Erythroblast (primary cell): ENCODE measurements around the gene RASSF5.

Experiments
- DNase-seq, 2 experiments: peaks; one replicate each; lab custom pipeline; 2025; lab: John Stamatoyannopoulos, UW
- GATA1 ChIP-seq: IDR thresholded peaks from 2 replicates; pipeline ENCODE4 v1.6.1; 2011; ENCODE audit warnings: low read depth, mild to moderate bottlenecking, control low read depth, low read length, moderate library complexity
- POLR2A ChIP-seq: IDR thresholded peaks from 2 replicates; pipeline ENCODE4 v1.6.1; 2011; ENCODE audit warnings: mild to moderate bottlenecking, low read length

The RASSF5 gene, protein sequence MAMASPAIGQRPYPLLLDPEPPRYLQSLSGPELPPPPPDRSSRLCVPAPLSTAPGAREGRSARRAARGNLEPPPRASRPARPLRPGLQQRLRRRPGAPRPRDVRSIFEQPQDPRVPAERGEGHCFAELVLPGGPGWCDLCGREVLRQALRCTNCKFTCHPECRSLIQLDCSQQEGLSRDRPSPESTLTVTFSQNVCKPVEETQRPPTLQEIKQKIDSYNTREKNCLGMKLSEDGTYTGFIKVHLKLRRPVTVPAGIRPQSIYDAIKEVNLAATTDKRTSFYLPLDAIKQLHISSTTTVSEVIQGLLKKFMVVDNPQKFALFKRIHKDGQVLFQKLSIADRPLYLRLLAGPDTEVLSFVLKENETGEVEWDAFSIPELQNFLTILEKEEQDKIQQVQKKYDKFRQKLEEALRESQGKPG

DNA sequence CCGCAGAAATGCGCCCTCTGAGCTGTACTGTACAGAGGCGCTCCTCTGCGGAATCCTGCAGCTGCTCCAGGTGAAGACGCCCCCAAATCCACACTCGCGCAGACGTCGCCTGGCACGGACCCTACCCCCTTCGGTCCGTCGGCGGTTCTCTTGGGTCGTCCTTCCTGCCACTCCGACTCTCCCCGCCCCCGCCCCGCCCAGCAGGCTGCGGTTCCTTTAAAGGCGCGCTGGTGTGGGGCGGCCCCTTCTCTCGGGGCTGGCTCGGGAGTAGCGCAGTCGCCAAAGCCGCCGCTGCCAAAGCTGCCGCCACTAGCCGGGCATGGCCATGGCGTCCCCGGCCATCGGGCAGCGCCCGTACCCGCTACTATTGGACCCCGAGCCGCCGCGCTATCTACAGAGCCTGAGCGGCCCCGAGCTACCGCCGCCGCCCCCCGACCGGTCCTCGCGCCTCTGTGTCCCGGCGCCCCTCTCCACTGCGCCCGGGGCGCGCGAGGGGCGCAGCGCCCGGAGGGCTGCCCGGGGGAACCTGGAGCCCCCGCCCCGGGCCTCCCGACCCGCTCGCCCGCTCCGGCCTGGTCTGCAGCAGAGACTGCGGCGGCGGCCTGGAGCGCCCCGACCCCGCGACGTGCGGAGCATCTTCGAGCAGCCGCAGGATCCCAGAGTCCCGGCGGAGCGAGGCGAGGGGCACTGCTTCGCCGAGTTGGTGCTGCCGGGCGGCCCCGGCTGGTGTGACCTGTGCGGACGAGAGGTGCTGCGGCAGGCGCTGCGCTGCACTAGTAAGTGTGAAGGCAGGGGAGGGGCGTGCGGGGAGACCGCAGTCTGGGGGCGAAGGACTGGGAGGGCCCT, at the start of gene RASSF5:
Gene RASSF5, plus strand, starts transcription at position 248 of the 846 bp plus-strand sequence. Its CDS starts 72 bp downstream, at position 320.
- TF ChIP-seq GATA1 (no peak), POLR2A (peak; percentile 39)
- DNase-seq, result peak; percentile 44 to 46

DNA sequence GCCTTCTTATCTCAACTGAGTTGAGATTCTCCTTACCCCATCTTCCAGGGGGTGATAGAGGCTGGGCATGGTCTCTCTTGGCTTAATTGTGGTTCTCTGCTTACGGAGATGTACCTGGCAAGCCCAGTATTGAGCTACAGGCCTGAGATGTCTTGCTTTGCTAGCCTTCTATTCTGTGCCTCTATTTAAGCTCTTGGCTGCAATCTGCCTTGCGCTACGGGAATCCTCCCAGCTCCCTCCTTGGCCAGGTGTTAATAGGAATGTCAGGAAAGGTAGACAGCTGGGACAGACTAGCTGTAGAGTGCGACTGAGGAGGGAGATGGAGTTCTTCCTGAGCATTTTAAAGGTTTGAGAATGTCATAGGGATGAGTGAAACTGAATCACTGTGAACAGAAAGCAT, 47.6 kb upstream of the RASSF5 start:
- DNase-seq, result no peak
- no peak for TF ChIP-seq POLR2A
- TF ChIP-seq GATA1, result no peak

DNA sequence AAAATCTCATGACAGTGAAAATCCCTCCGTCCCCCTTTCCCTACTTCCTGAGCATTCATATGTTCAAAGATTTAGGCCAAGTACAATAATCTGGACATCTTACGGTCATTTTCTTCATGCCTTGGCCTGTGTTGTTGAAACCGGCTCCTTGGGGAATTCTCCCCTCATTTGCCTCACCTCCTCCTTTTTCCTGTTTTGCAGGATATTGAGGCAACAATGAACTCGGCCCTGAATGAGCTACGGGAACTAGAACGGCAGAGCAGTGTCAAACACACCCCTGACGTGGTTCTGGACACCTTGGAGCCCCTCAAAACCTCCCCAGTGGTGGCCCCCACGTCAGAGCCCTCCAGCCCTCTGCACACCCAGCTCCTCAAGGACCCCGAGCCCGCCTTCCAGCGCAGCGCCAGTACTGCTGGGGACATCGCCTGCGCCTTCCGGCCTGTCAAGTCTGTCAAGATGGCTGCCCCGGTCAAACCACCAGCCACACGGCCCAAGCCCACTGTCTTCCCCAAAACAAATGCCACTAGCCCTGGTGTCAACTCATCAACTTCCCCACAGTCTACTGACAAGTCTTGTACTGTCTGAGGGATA, 46.4 kb upstream of the RASSF5 start:
- TF ChIP-seq POLR2A (no peak), GATA1 (no peak)
- DNase-seq, result no peak

DNA sequence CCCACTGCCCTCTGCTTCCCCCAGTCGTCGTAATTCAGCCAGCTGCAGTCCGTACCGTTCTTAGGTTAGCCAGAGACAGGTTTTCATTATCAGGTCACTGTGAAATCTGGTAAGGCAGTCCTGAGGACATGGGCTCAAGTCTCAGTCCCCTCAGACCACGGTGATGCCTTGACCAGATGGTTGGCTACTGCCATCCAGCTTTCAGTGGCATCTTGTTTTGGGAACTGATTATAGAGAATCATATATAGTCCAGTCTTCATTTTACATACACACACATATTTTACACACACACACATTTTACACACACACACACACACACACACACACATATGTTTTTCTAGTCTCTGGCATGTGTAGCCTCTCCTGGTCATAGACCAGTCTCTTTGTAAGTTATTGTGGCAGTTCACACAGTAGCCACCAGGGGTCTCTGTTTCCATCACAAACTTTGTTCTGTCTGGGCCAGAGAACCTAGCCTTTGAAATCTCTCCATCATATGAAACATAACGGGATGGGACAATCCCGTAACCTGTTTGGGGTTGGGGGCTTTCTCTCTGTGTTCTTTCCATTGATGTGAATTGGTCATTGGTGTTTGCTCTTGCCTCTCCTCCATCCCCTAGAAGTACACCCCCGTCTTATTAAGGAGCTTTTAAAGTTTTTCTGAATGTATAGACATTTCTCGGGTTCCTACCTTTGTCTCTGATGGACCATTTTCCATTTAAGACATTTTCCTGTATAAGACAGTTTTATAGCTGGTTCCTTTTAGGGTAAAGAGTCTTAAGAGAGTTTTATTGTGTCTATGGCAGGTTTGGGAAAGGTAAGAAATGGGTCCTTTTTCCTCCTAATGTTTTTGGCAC, 45.5 kb upstream of the RASSF5 start:
- peak; percentile 58 to 78 for DNase-seq
- TF ChIP-seq POLR2A (no peak), GATA1 (no peak)

DNA sequence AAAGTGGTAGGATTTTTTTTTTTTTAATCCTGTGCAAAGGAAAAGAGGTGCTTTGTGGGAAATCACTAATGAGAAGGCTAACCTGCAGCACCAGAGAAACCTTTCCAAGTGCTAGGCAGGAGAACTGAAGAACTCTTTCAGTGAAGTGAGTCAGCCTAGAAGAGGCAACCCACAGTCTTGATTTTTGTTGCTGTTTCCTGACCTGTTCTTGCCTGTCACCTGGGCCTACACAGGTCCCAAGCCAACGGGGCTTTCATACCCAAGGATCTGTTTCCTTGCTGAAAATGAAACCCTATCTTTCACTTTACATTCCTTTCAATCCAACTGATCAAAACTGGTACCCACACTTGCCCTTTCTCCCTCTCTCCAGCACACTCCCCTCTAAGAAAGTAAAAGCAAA, 44.2 kb upstream of the RASSF5 start:
- DNase-seq, result no peak
- no peak for TF ChIP-seq GATA1
- TF ChIP-seq POLR2A, result no peak

DNA sequence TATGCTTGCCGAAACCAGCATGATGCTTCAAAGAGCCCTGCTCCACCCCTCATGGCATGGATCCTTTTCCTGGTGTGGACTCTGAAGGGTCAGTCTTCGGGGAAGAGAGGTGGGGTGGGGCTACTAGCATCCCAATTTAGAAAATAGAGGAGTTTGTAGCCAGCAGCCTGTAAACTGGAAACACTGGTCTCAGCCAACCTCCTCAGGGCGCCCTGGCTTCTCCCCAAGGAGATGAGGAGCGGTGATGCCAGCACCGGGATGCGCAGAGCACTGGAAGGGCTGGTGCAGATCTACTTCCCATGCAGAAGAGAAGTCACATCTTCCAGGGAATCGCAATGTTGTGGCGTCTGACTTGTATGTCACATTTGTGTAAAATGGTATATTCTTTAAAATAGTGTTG, 43.4 kb upstream of the RASSF5 start:
- TF ChIP-seq POLR2A (no peak), GATA1 (no peak)
- DNase-seq, result no peak

DNA sequence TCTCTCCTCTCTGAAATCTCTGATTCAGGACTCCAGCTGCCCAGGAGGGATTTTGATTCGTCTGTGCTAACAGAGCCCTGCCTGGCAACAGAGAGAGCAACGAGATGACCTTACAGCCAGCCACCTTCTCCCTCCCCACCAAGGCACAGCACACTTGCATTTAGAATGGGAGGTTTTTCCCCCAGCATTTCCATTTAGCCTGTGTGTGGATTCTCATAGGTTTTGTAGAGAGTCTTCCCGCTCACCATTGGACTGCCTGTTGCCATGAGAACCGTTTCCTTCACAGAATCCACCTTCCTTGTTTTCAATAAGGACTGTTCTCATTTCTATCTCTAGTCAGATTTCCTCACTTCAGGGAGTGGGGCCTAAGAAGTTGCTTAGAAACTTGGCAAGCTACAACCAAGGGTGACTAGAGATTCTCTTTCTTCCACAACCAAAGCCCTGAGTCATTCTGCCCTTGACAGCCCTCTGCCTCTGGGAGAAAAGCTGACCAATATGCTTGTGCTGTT, 42.8 kb upstream of the RASSF5 start:
- no peak for TF ChIP-seq GATA1
- TF ChIP-seq POLR2A, result no peak
- peak; percentile 49 to 78 for DNase-seq

DNA sequence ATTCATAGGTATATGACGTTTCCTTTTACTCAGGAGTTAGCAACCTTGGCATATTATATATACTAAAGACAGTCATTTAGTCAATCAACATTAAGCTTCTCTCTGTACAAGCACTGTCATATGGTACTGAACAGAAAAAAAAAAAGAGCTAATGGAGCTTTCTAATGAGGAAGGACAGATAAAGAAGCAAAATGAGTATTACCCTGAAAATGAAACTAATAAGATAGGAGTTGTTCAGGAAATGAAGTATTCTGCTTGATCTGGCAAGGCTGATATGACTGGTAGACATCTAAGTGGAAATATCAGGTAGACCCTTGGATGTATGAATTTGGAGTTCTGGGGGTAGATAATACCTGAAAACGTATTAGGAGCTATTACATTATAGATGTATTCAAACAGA, 41.4 kb upstream of the RASSF5 start:
- no peak for DNase-seq
- TF ChIP-seq POLR2A (no peak), GATA1 (no peak)

DNA sequence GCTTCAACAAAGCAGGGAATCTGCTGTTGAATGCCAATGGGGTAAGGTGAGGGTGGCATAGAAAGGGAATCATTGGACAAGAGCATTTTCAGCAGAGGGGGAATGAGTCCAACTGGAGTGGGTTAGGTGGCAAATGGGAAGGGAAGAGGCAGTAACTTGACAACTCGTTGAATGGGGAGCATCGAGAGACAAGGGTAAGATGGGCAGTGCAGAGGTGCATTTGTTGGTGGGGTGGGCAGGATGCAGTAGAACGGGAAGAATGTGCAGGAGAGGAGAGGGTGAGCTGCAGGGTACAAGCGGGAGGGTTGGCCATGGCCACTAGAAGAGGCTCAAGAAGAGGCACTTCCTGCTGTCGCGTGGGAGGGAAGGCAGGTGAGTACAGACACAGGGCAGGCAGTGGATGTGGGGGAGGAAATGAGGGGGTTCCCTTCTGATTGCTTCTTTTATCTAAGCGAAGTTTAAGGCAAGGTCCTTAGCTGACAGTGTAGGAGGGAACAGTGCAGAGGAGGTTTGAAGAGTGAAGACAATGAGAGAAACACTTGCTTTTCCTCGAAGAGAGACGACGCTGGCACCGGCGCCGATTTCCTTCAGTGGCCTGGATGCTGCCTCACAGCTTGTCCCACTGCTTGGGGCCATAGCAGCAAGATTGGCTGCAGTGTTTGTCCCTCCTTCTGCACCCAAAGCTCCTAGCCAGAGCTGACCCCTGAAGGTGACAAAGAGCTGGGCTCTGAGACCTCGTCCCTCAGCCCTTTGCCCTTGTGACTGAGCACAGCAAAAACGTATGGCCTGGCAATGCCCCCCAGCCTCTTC, 40.3 kb upstream of the RASSF5 start:
- DNase-seq, result no peak
- TF ChIP-seq POLR2A, result no peak
- no peak for TF ChIP-seq GATA1

DNA sequence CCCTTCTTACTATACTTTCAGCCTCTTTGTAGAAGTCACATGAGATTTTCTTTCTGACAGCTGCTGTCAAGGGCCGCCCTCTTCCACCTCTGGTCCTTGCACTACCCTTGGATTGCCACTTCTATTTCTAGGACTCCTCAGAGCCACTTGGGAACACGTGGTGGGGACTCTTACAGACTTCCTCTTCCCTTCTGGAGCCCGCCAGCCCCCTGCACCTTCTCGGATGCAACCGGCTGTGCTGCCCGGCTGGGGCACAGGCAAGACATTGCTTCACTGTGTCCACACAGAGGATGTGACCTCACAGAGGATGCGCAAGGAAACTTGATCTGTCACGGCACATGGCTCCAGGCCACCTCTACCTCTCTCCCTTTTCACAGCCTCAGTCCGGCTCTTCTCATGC, 39.4 kb upstream of the RASSF5 start:
- peak in 1 of 2 experiments; percentile 29 for DNase-seq
- TF ChIP-seq GATA1, result no peak
- no peak for TF ChIP-seq POLR2A

DNA sequence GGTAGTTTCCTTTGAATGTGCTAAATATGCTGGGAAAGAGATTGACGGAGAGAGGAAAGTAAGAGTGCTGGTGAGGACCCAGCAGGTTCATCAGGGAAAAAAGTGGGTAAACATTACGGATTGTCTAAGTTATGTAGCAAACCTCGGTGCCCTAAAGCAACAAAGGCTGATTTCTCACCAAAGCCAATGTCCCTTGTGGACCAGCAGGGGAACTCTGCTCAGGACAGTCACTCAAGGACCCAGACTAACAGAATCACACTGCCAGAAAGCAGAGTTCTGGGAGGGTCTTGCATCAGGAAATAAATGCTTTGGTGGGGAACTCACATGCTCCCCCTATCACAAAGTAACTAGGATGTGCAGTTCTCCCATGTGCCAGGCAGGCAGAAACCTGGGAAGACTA, 38.8 kb upstream of the RASSF5 start:
- DNase-seq, result no peak
- TF ChIP-seq GATA1 (no peak), POLR2A (no peak)

DNA sequence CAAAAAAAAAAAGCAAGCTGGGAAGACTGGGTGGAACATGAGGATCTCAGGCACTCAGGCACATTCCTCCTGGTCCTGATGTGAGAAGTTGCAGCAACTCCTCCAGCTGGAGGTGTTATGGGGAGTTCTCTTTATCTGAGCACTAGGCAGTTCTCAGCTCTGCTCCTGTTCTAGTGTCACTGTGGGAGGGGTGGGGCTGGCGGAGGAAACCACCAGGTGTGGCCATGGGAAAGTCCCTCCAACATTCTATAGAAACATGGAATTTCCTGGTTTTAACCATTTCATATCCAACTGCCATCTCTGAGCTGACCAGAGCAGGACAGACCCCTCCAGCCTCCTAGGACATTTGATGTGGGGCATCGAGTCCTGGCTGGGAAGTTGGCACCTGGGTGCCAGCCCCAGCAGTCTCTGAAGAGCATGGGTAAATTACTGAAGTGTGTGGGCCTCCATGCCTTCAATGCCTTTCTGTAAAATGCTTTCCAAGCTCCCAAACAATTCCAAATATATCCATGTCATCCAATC, 37.9 kb upstream of the RASSF5 start:
- no peak for DNase-seq

More for the DNA sequence above, 37.9 kb upstream of the RASSF5 start:
- no peak for TF ChIP-seq GATA1
